SU-DHL-6 (cell line): Measurements from ENCODE around the gene SMARCD3.

ENCODE experiments used
- EZH2phosphoT487 ChIP-seq: fragments of 200-600 bp; sonication (generic), shearing (Covaris generic); conservative IDR thresholded peaks from 2 replicates; pipeline ENCODE4 v1.6.1; 2018; ENCODE audit warnings: mild to moderate bottlenecking, antibody characterized with exemption, low read length, moderate library complexity, mixed read lengths
- TF ChIP-seq, protein P1 (sequence below): fragments of 200-600 bp; sonication (generic); IDR thresholded peaks from one replicate; pipeline ENCODE4 v1.5.1; 2017; ENCODE audit warnings: antibody characterized with exemption, mild to moderate bottlenecking, low read length, moderate library complexity; ENCODE audit not compliant: insufficient read depth, poor library complexity, severe bottlenecking

- TF ChIP-seq, protein P1, sequence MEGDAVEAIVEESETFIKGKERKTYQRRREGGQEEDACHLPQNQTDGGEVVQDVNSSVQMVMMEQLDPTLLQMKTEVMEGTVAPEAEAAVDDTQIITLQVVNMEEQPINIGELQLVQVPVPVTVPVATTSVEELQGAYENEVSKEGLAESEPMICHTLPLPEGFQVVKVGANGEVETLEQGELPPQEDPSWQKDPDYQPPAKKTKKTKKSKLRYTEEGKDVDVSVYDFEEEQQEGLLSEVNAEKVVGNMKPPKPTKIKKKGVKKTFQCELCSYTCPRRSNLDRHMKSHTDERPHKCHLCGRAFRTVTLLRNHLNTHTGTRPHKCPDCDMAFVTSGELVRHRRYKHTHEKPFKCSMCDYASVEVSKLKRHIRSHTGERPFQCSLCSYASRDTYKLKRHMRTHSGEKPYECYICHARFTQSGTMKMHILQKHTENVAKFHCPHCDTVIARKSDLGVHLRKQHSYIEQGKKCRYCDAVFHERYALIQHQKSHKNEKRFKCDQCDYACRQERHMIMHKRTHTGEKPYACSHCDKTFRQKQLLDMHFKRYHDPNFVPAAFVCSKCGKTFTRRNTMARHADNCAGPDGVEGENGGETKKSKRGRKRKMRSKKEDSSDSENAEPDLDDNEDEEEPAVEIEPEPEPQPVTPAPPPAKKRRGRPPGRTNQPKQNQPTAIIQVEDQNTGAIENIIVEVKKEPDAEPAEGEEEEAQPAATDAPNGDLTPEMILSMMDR: no peak
- no peak for TF ChIP-seq EZH2phosphoT487
Observed at GRCh38 chr7:151210087-151210854, 38.2 kb downstream of the SMARCD3 start, which contains the start of gene H2BK1.
